B cell (primary cell): ENCODE results near the gene CRTC2. TPM values are rescaled to one million over a fixed set of nuclear protein-coding genes. Genes with fewer than 3 reads are reported as not detected.

Experiments
- ATAC-seq: fragments of 200-7000 bp; cut with Tn5 transposase; one replicate; pipeline ENCODE4 v1.10.0; 2021; ENCODE audit warnings: low read depth, mild to moderate bottlenecking, moderate number of reproducible peaks, moderate library complexity
- CTCF ChIA-PET: fragments of 350-600 bp; sonication (Branson Sonifier 250); formaldehyde crosslinking; loops from one replicate; lab custom pipeline; 2021; ENCODE audit warnings: antibody characterized with exemption, inconsistent platforms; lab: Charles Lee
- POLR2A ChIA-PET: fragments of 350-600 bp; sonication (Branson Sonifier 250); formaldehyde crosslinking; loops from one replicate; lab custom pipeline; 2021; ENCODE audit warnings: antibody characterized with exemption; lab: Charles Lee
- DNase-seq: peaks from one replicate; pipeline ENCODE4 v3.0.0; 2013
- H2AFZ ChIP-seq: 2 replicates; pipeline ENCODE4 v1.6.1; 2012; ENCODE audit warnings: mild to moderate bottlenecking, low read depth, low read length; ENCODE audit not compliant: insufficient read depth, poor library complexity, severe bottlenecking
- H3K27ac ChIP-seq, 2 donors: 1 replicate in 1 of 2; 2 replicates in 1 of 2; pipeline ENCODE4 v1.5.1; 2012 to 2013; ENCODE audit warnings: low read length in 2 of 2, mild to moderate bottlenecking in 2 of 2, moderate library complexity in 1 of 2
- H3K27me3 ChIP-seq, 4 experiments: fragments of 200-600 bp in 1 of 4; sonication (generic) in 1 of 4; replicated peaks in 1 of 4; 1 replicate in 2 of 4; 2 replicates in 2 of 4; pipeline versions ENCODE4 v1.6.1 to v1.7.0; 2013 to 2016; ENCODE audit warnings: low read length in 3 of 4, mild to moderate bottlenecking in 2 of 4, mixed read lengths in 1 of 4, moderate library complexity in 1 of 4; ENCODE audit not compliant: insufficient read depth in 4 of 4, control insufficient read depth in 3 of 4; ENCODE audit errors: control extremely low read depth in 1 of 4
- H3K36me3 ChIP-seq, 2 experiments: replicated peaks in 1 of 2; 1 replicate in 1 of 2; 2 replicates in 1 of 2; pipeline versions ENCODE4 v1.6.1 to v1.7.1; 2013; ENCODE audit warnings: low read length in 1 of 2; ENCODE audit not compliant: insufficient read depth in 2 of 2, control insufficient read depth in 1 of 2; ENCODE audit errors: control extremely low read depth in 1 of 2, extremely low read depth in 1 of 2
- H3K4me1 ChIP-seq, 2 donors: fragments of 200-600 bp in 1 of 2; sonication (generic) in 1 of 2; 1 replicate in 1 of 2; 2 replicates in 1 of 2; pipeline versions ENCODE4 v1.5.1 to v1.6.1; 2013 to 2017; ENCODE audit warnings: low read length in 2 of 2; ENCODE audit not compliant: control insufficient read depth in 2 of 2, insufficient read depth in 2 of 2
- H3K4me2 ChIP-seq: replicated peaks from 2 replicates; pipeline ENCODE3; 2012; ENCODE audit warnings: mild to moderate bottlenecking, low read depth, low read length; ENCODE audit not compliant: poor library complexity, severe bottlenecking
- H3K4me3 ChIP-seq, 5 experiments: fragments of 200-600 bp in 1 of 5; sonication (generic) in 1 of 5; 1 replicate in 3 of 5; 2 replicates in 2 of 5; pipeline versions ENCODE4 v1.5.1 to v1.7.0; 2011 to 2016; ENCODE audit warnings: low read length in 4 of 5, mild to moderate bottlenecking in 4 of 5, low read depth in 2 of 5, control low read depth in 1 of 5, moderate library complexity in 1 of 5; ENCODE audit not compliant: insufficient read depth in 1 of 5; ENCODE audit errors: control extremely low read depth in 1 of 5, extremely low read depth in 1 of 5
- H3K79me2 ChIP-seq: fragments of 200-600 bp; sonication (generic); one replicate; pipeline ENCODE4 v1.6.0; 2016; ENCODE audit warnings: low read length; ENCODE audit not compliant: control insufficient read depth, insufficient read depth
- H3K9ac ChIP-seq: fragments of 200-600 bp; sonication (generic); 2 replicates; pipeline ENCODE4 v1.6.1; 2017; ENCODE audit warnings: mild to moderate bottlenecking, low read length, moderate library complexity
- H3K9me3 ChIP-seq, 3 donors: one replicate each; pipeline versions ENCODE4 v1.6.1 to v1.7.1; 2013; ENCODE audit warnings: low read length in 2 of 3; ENCODE audit not compliant: control insufficient read depth in 2 of 3, insufficient read depth in 1 of 3; ENCODE audit errors: control extremely low read depth in 1 of 3
- H4K20me1 ChIP-seq: 2 replicates; pipeline ENCODE4 v1.6.0; 2012; ENCODE audit warnings: mild to moderate bottlenecking, low read length; ENCODE audit not compliant: insufficient read depth, control insufficient read depth, poor library complexity, severe bottlenecking
- H3K27ac Mint-ChIP-seq: one replicate; pipeline ENCODE4 v1.8.0; 2021; ENCODE audit warnings: mixed read lengths
- H3K27me3 Mint-ChIP-seq: one replicate; pipeline ENCODE4 v1.8.0; 2021; ENCODE audit warnings: mixed read lengths
- H3K4me1 Mint-ChIP-seq: one replicate; pipeline ENCODE4 v1.8.0; 2021; ENCODE audit warnings: mixed read lengths
- H3K4me3 Mint-ChIP-seq: one replicate; pipeline ENCODE4 v1.8.0; 2021; ENCODE audit warnings: mixed read lengths
- H3K9me3 Mint-ChIP-seq: one replicate; pipeline ENCODE4 v1.8.0; 2022; ENCODE audit warnings: mixed read lengths; ENCODE audit not compliant: insufficient read depth
- CTCF ChIP-seq: fragments of 200-600 bp; IDR thresholded peaks from one replicate; pipeline ENCODE4 v1.8.0; 2022; ENCODE audit warnings: antibody characterized with exemption, mild to moderate bottlenecking
- EZH2 ChIP-seq: IDR thresholded peaks from 2 replicates; pipeline ENCODE4 v1.6.1; 2012; ENCODE audit warnings: borderline replicate concordance, low read depth, mild to moderate bottlenecking, moderate library complexity, low read length; ENCODE audit not compliant: insufficient read depth, poor library complexity, severe bottlenecking
- WGBS: methylation state at CpG from one replicate; pipeline ENCODE4 v1.1.5; 2013; ENCODE audit warnings: missing lambda C conversion rate; ENCODE audit not compliant: insufficient coverage; 5-methylcytosine and 5-hydroxymethylcytosine counted together
- intact Hi-C: fragments of 100-400 bp; cut with micrococcal nuclease; formaldehyde crosslinking; loops from one replicate; pipeline ENCODE4 v1.10.0; 2022
- polyA plus RNA-seq: library from polyadenylated mRNA; depleted of rRNA; stranded (reverse); fragments of >200 nt; gene quantifications from 2 replicates; pipeline ENCODE4 v1.2.3, GENCODE V29; 2012
- total RNA-seq, 2 donors: library from RNA; stranded (reverse); fragments of 120-200 nt in 1 of 2; gene quantifications; 1 replicate in 1 of 2; 2 replicates in 1 of 2; pipeline versions ENCODE4 v1.2.3 to v1.2.4, GENCODE V29; 2013 to 2022

Gene CRTC2
- total and polyA plus RNA-seq, 2 donors (not counting 1 experiment from before 2014, with no cell fraction given): 94.6 to 157 TPM

- Mint-ChIP-seq H3K27ac (peak overlapping the region; percentile 79), H3K27me3 (no peaks in the 10 kb centered on the region), H3K9me3 (no peaks in the 10 kb centered on the region), H3K4me3 (peak overlapping the region; percentile 85), H3K4me1 (peaks cover 33% of the 10 kb centered on the region)
- Histone ChIP-seq H3K27ac (peak overlapping the region in 1 of 2 donors; percentile 19), H3K4me3 (no peak overlapping the region), H3K27me3 (no peaks in the 10 kb centered on the region), H3K4me2 (peak overlapping the region; percentile 86), H2AFZ (peak overlapping the region; percentile 87), H3K9ac (no peak overlapping the region), H3K36me3 (no peaks in the 10 kb centered on the region), H3K79me2 (peaks cover 4% of the 10 kb centered on the region), H4K20me1 (no peaks in the 10 kb centered on the region), H3K4me1 (peaks cover 20 to 33% of the 10 kb centered on the region in 2 donors), H3K9me3 (no peaks in the 10 kb centered on the region)
- DNase-seq (no peak), ATAC-seq (peak; percentile 48)
- CTCF ChIA-PET: interaction anchor here (0.6 to 6.2 kb wide), 21 partner anchors 8 to 474 kb away, joined by 3 to 103 read pairs (median 12); partner anchors contain the start of genes CREB3L4, DENND4B, JTB and SLC39A1
- TF ChIP-seq EZH2 (no peak), CTCF (no peak)
- POLR2A ChIA-PET: interaction anchor here (0.5 to 3.7 kb wide), 10 partner anchors 8 to 351 kb away, joined by 3 to 18 read pairs (median 8); partner anchors contain the start of genes CREB3L4, CRTC2, DENND4B and GATAD2B
- intact Hi-C loops: loop anchor here (5.0 kb wide), 1 partner anchor 197 kb away; no protein-coding TSS in a partner anchor
- 46% methylated on average over 6 of the region's 7 CpGs for WGBS
Measured at GRCh38 chr1:153985341-153985912, 27.0 kb upstream of the CRTC2 start.
